PC-9 (cell line): Measurements from ENCODE around the gene PDLIM7. TPM values are rescaled to one million over a fixed set of nuclear protein-coding genes. Genes with fewer than 3 reads are reported as not detected.

Experiments used
- BruUV-seq: library from RNA; stranded (reverse); fragments of 400-500 nt; replicated peaks from 2 replicates; lab custom pipeline; 2021; lab: Mats Ljungman, UMichigan
- CTCF ChIA-PET: fragments of 300-600 bp; sonication (Branson Sonifier 250); formaldehyde crosslinking; loops from one replicate; lab custom pipeline; 2022; ENCODE audit warnings: antibody characterized with exemption; lab: Charles Lee
- POLR2A ChIA-PET: fragments of 300-600 bp; sonication (Branson Sonifier 250); formaldehyde crosslinking; loops from one replicate; lab custom pipeline; 2022; ENCODE audit warnings: antibody characterized with exemption; ENCODE audit not compliant: unreplicated experiment; lab: Charles Lee
- DNase-seq, 2 experiments: peaks; one replicate each; pipeline versions ENCODE4 v3.0.0 to v3.0.0-alpha.2; 2015 to 2022; ENCODE audit warnings: mixed read lengths in 1 of 2
- H2AFZ ChIP-seq: fragments of 200-600 bp; sonication (generic); 2 replicates; pipeline ENCODE4 v1.8.1; 2017; ENCODE audit warnings: antibody characterized with exemption
- H3F3A ChIP-seq: fragments of 200-600 bp; sonication (generic); 2 replicates; pipeline ENCODE4 v1.8.1; 2017; ENCODE audit warnings: antibody characterized with exemption, mild to moderate bottlenecking, low read depth; ENCODE audit not compliant: insufficient read depth
- H3K27ac ChIP-seq: fragments of 200-600 bp; sonication (generic); 2 replicates; pipeline ENCODE4 v1.6.1; 2016; ENCODE audit warnings: mixed run types
- H3K27me3 ChIP-seq: fragments of 200-600 bp; sonication (generic); 2 replicates; pipeline ENCODE4 v1.6.1; 2016; ENCODE audit warnings: low read depth, mixed run types; ENCODE audit not compliant: insufficient read depth
- H3K36me3 ChIP-seq: fragments of 200-600 bp; sonication (generic); 2 replicates; pipeline ENCODE4 v1.6.1; 2016; ENCODE audit warnings: low read depth, mixed run types
- H3K4me1 ChIP-seq: fragments of 200-600 bp; sonication (generic); replicated peaks from 2 replicates; pipeline ENCODE4 v1.6.1; 2016; ENCODE audit warnings: mixed run types; ENCODE audit not compliant: insufficient read depth
- H3K4me2 ChIP-seq: fragments of 200-600 bp; sonication (generic); 2 replicates; pipeline ENCODE4 v1.6.1; 2017; ENCODE audit warnings: mixed run types
- H3K4me3 ChIP-seq: fragments of 200-600 bp; sonication (generic); 2 replicates; pipeline ENCODE4 v1.6.1; 2016; ENCODE audit warnings: mixed run types
- H3K79me2 ChIP-seq: fragments of 200-600 bp; sonication (generic); 2 replicates; pipeline ENCODE4 v1.6.1; 2017; ENCODE audit warnings: low read depth, mixed run types
- H3K9me2 ChIP-seq: fragments of 200-600 bp; sonication (generic); 2 replicates; pipeline ENCODE4 v1.8.1; 2017; ENCODE audit warnings: mild to moderate bottlenecking; ENCODE audit not compliant: insufficient read depth
- H3K9me3 ChIP-seq: fragments of 200-600 bp; sonication (generic); 2 replicates; pipeline ENCODE4 v1.8.1; 2016; ENCODE audit warnings: low read depth; ENCODE audit not compliant: insufficient read depth
- H4K20me1 ChIP-seq: fragments of 200-600 bp; sonication (generic); 2 replicates; pipeline ENCODE4 v1.8.1; 2017; ENCODE audit not compliant: insufficient read depth
- EZH2 ChIP-seq: fragments of 200-600 bp; sonication (generic); IDR thresholded peaks from 2 replicates; pipeline ENCODE4 v1.8.0; 2017; ENCODE audit warnings: antibody characterized with exemption, low read depth
- intact Hi-C: fragments of 100-400 bp; cut with micrococcal nuclease; formaldehyde crosslinking; loops from one replicate; pipeline ENCODE4 v1.10.0; 2022; ENCODE audit not compliant: unreplicated experiment
- total RNA-seq: library from RNA; stranded (reverse); gene quantifications from 2 replicates; pipeline ENCODE4 v1.2.3, GENCODE V29; 2021
- TF ChIP-seq, protein P1 (sequence below): fragments of 200-600 bp; sonication (generic); conservative IDR thresholded peaks from 2 replicates; pipeline ENCODE4 v1.6.1; 2017; ENCODE audit warnings: mixed run types, antibody characterized with exemption, mild to moderate bottlenecking, moderate library complexity

The PDLIM7 gene
- total RNA-seq, 1 experiment from 2014 or later, result 167 TPM

DNA sequence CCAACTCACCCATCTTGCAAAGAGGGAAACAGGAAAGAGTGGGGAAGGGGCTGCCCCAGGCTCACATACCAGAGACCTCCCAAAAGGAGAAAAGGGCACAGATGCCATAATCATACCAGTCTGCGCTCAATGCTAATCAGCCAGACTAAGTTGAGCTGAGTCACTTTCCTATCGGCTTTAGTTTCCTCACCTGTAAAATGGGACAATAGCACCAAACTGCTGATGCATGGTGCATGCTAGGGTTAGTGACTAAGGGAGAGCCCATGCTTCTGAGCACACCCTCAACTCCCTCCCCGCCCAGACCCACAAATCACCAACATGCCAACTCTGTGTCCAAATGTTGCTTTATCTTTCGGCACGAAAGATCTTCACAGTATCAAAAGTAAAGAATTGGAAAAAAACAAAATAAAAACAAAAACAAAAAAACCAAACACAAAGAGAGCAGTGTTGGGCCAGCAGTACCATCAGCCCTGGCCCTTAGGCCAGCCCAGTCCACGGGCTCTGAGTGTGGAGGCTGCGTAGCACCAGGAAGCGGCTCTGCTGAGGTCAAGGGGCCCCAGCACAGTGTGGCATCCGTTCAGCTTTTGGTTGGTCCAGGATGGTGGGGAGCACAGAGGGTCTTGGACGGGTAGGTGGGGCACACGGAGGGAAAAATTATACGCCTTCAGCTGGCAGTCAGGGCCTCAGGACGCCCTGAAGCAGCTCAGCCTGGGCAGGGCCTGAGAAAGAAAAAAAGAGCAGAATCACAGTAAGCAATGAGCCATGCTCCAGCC, 22.2 kb upstream of the PDLIM7 start:
- peaks cover 9% of the 10 kb centered on the region for H3K36me3 ChIP-seq
- H2AFZ ChIP-seq, result no peak overlapping the region

DNA sequence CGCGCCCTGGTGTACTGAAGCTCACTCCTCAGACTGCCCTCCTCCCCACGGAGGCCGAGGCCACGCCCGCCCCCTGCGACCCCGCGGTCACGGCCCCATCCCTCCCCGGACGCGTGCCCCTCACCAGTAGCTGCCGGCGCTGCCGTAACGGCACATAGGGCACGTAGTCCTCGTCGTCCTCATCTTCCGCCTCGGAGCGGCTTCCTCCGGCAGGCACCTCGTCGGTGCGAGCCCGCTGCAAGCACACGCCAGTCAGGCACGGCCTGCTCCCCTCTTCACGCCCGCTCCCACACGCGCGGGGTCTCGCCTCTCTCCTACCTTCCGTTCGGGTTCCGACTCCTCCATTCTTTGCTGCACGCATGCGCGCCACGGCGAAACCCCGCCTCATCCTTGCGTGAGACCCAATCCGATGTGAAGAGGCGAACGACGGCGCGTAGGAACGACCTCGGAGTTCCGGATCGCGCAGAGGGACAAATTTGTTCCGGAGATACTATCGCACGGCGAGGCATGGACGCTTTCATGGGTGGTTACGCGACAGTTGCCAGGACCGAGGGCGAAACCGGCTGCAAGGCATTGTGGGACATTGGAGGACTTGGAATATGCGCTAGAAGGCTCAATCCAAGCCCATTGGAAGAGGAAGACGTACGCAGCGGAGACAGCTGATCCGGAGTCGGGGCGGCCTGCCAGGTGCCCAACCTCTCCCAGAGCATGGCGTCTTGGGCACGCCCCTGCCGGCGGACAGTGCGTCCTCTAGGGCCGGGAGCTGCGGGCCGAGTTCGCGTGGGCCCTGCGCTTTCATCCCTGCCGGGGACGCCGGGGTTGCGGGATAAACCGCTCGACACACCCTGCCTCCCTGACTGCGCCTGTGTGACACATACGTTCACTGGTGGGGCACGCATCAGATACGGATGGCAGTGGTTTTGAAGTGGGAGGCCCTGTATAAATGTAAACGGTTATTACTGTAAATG, 19.5 kb upstream of the PDLIM7 start, which contains the start of gene DDX41:
TSS of gene DDX41 (minus strand) at position 361 of the 968 bp plus-strand sequence. CDS start at position 345, 16 bp downstream.
- POLR2A ChIA-PET, result interaction anchor here (0.6 to 0.9 kb wide), 3 partner anchors 19 to 133 kb away, joined by 3 to 8 read pairs (median 6); partner anchors contain the start of gene PDLIM7
- no TSS peak for BruUV-seq
- H3K36me3 ChIP-seq, result peaks cover 9% of the 10 kb centered on the region
- no peaks in the 10 kb centered on the region for H3K27me3 ChIP-seq
- peak within 1 kb of the TSS; percentile 93 for H3K4me3 ChIP-seq
- DNase-seq, result peak; percentile 96 to 98
- CTCF ChIA-PET, result interaction anchor here (1.0 to 1.2 kb wide), 2 partner anchors 29 to 148 kb away, joined by 4 read pairs; no protein-coding TSS in a partner anchor
- H2AFZ ChIP-seq, result peak within 1 kb of the TSS; percentile 82
- H4K20me1 ChIP-seq, result no peaks in the 10 kb centered on the region
- TF ChIP-seq, protein P1, sequence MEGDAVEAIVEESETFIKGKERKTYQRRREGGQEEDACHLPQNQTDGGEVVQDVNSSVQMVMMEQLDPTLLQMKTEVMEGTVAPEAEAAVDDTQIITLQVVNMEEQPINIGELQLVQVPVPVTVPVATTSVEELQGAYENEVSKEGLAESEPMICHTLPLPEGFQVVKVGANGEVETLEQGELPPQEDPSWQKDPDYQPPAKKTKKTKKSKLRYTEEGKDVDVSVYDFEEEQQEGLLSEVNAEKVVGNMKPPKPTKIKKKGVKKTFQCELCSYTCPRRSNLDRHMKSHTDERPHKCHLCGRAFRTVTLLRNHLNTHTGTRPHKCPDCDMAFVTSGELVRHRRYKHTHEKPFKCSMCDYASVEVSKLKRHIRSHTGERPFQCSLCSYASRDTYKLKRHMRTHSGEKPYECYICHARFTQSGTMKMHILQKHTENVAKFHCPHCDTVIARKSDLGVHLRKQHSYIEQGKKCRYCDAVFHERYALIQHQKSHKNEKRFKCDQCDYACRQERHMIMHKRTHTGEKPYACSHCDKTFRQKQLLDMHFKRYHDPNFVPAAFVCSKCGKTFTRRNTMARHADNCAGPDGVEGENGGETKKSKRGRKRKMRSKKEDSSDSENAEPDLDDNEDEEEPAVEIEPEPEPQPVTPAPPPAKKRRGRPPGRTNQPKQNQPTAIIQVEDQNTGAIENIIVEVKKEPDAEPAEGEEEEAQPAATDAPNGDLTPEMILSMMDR, result no peak
- no peak for TF ChIP-seq EZH2
- peaks cover 27% of the 10 kb centered on the region for H3K79me2 ChIP-seq
- peak within 1 kb of the TSS; percentile 18 for H3K27ac ChIP-seq
- no peaks in the 10 kb centered on the region for H3K9me2 ChIP-seq
- H3K4me2 ChIP-seq, result peak within 1 kb of the TSS; percentile 99
- peaks cover 7% of the 10 kb centered on the region; the same call in 1 of the 2 replicates for H3F3A ChIP-seq
- H3K4me1 ChIP-seq, result peaks cover 18% of the 10 kb centered on the region
- H3K9me3 ChIP-seq, result no peaks in the 10 kb centered on the region
- intact Hi-C loops, result loop anchor here (1.0 to 5.0 kb wide), 5 partner anchors 20 to 510 kb away; partner anchors contain the start of genes PDLIM7, PRELID1, RAB24 and TMED9

More for the DNA sequence above, 22.2 kb upstream of the PDLIM7 start:
- no peak overlapping the region for H3K4me3 ChIP-seq
- POLR2A ChIA-PET, result interaction anchor here (0.6 kb wide), 1 partner anchor 210 kb away, joined by 4 read pairs; no protein-coding TSS in a partner anchor
- peaks cover 27% of the 10 kb centered on the region for H3K79me2 ChIP-seq
- peaks cover 18% of the 10 kb centered on the region for H3K4me1 ChIP-seq
- no peak for TF ChIP-seq EZH2
- TF ChIP-seq, protein P1, result no peak
- H3K9me3 ChIP-seq, result no peaks in the 10 kb centered on the region
- no peaks in the 10 kb centered on the region for H3K9me2 ChIP-seq
- no TSS peak for BruUV-seq
- H3F3A ChIP-seq, result peaks cover 7% of the 10 kb centered on the region; the same call in 1 of the 2 replicates
- CTCF ChIA-PET, result no interaction called here
- intact Hi-C loops, result loop anchor here (5.0 kb wide), 2 partner anchors 217 to 512 kb away; partner anchors contain the start of genes PRELID1, RAB24 and UIMC1
- no peak overlapping the region for H3K27ac ChIP-seq
- H3K27me3 ChIP-seq, result no peaks in the 10 kb centered on the region
- DNase-seq, result no peak
- peak overlapping the region; percentile 59 for H3K4me2 ChIP-seq
- no peaks in the 10 kb centered on the region for H4K20me1 ChIP-seq

DNA sequence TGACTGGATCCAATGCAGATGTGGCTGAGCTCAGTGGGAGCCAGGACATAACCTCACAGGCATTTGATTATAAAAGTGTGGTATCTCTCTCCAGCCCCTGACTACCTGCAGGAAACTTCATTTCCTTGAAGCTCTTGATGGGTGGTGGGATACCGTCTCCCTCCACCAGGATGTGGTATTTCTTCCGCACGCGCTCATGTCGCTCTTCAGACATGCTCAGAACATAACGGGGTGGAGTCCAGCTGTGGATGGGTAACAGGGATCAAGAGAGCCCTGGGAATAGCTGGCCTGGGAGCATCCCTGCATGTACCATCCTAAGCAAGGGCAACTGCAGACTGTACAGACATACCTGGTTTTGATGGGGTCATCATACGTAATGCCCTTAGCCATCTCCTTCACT, 18.2 kb upstream of the PDLIM7 start:
- peak overlapping the region; percentile 99 for H3K4me2 ChIP-seq
- peaks cover 27% of the 10 kb centered on the region for H3K79me2 ChIP-seq
- POLR2A ChIA-PET, result no interaction called here
- H3K36me3 ChIP-seq, result peaks cover 5% of the 10 kb centered on the region
- peaks cover 7% of the 10 kb centered on the region; the same call in 1 of the 2 replicates for H3F3A ChIP-seq
- no peaks in the 10 kb centered on the region for H3K27me3 ChIP-seq
- intact Hi-C loops, result loop anchor here (5.0 kb wide), 2 partner anchors 213 to 508 kb away; partner anchors contain the start of genes PRELID1, RAB24 and UIMC1
- no peak for DNase-seq
- H3K9me3 ChIP-seq, result no peaks in the 10 kb centered on the region
- BruUV-seq, result no TSS peak
- H3K4me3 ChIP-seq, result peak overlapping the region; percentile 93
- H3K9me2 ChIP-seq, result no peaks in the 10 kb centered on the region
- H2AFZ ChIP-seq, result no peak overlapping the region
- no peak overlapping the region for H3K27ac ChIP-seq
- CTCF ChIA-PET, result no interaction called here
- H3K4me1 ChIP-seq, result peaks cover 18% of the 10 kb centered on the region
- no peaks in the 10 kb centered on the region for H4K20me1 ChIP-seq
- TF ChIP-seq, protein P1, result no peak
